ENCODE measurements around the gene CDK5.
"Not testable (repeated sequence)": the region's sequence is repeated elsewhere in the genome, so short reads cannot be mapped to it uniquely, and the experiment has no call there.

Gene CDK5

DNA sequence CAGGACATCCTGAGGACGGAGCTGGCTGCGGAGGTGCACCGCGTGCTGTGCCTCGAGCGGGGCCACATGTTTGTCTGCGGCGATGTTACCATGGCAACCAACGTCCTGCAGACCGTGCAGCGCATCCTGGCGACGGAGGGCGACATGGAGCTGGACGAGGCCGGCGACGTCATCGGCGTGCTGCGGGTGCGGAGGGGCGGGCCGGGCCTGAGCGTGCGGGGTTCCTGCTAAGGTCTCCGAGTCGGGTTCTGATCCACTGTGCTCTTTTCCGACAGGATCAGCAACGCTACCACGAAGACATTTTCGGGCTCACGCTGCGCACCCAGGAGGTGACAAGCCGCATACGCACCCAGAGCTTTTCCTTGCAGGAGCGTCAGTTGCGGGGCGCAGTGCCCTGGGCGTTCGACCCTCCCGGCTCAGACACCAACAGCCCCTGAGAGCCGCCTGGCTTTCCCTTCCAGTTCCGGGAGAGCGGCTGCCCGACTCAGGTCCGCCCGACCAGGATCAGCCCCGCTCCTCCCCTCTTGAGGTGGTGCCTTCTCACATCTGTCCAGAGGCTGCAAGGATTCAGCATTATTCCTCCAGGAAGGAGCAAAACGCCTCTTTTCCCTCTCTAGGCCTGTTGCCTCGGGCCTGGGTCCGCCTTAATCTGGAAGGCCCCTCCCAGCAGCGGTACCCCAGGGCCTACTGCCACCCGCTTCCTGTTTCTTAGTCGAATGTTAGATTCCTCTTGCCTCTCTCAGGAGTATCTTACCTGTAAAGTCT lies 43.8 kb downstream of the CDK5 start:
- DNase-seq (ENCODE audit: low read depth) = peak; percentile 69

DNA sequence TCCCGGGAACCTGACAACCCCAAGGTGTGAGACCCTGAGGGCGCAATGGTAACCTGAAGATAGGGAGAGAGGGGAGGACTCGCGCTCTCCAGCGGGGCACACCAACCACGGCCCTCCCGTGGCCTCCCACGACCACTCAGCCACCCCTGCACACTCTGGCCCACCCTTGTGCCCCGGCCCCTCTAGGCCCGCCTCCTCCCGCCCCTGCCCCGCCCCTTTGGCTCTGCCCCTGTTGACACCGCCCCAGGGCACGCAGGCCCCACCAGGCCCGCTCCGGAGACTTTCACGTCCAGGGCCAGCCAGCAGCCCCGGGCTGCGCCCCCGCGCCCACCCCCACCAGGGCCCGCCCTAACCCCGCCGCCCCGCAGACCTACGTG lies 44.4 kb downstream of the CDK5 start:
- DNase-seq (ENCODE audit: low read depth) = no peak

DNA sequence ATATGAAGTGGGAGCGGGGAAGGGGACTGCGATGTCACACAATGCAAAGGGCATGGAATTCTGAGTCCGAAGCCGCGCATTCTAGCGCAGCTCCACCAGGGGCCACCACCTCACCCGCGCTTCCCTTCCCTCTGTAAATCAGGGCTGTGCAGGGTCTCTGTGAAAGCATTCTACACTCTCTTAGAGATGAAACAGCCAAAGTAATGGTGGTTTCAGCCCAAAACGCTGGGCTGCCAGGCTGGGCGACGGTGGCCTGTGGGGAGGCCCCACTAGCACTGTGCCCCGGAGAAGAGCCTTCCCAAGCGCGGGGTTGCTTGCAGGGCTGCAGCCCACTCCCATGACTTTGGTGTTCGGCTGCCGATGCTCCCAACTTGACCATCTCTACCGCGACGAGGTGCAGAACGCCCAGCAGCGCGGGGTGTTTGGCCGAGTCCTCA lies 44.8 kb downstream of the CDK5 start:
- no peak for DNase-seq (ENCODE audit: low read depth)

DNA sequence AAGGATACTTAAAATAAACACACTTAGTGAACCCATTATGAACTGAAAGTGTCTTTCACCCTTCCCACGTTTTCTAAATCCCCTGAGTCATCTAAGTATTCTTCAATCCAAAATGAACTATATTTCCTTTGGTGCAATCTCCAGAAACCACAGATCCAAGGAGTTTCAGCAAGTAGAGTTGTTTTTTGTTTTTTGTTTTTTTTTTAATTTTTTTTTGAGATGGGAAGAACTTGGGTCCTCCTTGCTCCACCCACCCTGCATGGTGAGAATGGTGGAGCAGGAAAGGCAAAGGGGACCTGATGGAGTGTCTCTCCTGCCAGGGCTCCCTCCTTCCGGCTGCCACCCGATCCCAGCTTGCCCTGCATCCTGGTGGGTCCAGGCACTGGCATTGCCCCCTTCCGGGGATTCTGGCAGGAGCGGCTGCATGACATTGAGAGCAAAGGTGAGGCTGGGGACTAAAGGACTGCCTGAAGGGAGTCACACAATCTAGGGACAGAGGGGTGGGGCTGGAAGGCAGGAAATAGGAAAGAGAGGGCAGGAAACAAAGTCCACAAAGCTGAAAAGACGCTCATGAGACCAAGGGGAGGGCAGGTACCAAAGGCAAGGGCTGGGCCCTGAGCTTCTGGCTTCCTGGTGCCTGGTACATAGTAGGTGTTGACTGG lies 45.5 kb downstream of the CDK5 start:
- DNase-seq (ENCODE audit: low read depth) = no peak

DNA sequence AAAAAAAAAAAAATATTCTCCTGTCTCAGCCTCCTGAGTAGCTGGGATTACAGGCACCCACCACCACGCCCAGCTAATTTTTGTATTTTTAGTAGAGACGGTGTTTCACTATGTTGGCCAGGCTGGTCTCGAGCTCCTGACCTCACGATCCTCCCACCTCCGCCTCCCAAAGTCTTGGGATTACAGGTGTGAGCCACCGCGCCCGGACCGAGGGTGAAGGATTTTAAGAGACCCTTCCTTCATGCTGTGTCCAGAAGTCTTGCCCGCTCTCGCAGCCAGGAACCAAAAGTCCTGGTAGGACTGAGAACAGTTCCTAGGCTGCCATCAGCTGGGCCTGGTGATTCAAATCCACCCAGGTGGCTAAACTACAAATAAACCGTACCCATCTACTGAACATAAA lies 46.1 kb downstream of the CDK5 start:
- DNase-seq (ENCODE audit: low read depth) = not testable (repeated sequence)

DNA sequence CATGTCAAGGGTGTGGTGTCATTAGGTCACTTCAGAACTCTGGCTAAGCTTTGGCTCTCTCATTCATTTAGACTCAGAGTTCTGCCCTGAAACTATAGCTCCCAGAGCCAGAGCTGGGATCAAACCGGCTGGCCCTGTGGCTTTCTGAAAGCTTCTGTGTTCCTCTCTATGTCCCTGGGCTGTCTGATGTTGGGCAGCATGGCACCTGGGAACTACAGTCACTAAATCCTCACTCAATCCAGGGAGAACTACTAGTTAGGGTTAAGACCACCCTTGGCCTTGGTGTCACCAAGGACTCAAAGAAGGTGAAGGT lies 46.6 kb downstream of the CDK5 start:
- no peak for DNase-seq (ENCODE audit: low read depth)

DNA sequence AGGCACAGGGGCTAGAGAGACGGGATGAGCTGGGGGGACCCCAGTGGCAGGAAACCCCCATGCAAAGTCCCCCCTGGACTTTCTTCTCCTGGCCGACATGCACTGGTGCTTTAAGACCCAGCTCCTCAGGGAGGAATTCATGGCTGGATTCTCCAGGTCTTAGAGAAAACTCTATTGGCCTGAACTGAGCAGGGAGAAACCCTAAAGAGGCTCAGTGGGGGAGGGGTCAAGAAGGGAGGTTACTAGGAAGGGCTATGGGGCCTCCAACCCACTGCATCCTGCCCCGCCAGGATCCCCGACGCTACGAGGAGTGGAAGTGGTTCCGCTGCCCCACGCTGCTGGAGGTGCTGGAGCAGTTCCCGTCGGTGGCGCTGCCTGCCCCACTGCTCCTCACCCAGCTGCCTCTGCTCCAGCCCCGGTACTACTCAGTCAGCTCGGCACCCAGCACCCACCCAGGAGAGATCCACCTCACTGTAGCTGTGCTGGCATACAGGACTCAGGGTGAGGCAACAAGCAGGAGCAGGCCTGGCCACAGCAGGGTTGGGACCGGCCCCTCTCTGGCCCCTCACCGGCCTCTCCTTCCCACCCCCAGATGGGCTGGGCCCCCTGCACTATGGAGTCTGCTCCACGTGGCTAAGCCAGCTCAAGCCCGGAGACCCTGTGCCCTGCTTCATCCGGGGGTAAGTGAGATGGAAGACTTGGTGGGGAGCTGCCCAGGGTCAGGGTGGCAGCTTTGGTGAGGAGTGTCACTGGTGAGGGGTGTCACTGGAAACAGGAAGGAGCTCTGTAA lies 47.2 kb downstream of the CDK5 start:
- DNase-seq (ENCODE audit: low read depth) = no peak

DNA sequence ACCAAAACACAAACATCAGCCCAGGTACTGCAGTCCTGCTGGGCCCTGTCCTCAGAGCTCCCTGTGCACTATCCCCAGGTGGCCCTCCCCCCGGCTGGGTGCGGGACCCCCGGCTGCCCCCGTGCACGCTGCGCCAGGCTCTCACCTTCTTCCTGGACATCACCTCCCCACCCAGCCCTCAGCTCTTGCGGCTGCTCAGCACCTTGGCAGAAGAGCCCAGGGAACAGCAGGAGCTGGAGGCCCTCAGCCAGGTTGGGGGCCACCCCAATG lies 47.7 kb downstream of the CDK5 start:
- no peak for DNase-seq (ENCODE audit: low read depth)

DNA sequence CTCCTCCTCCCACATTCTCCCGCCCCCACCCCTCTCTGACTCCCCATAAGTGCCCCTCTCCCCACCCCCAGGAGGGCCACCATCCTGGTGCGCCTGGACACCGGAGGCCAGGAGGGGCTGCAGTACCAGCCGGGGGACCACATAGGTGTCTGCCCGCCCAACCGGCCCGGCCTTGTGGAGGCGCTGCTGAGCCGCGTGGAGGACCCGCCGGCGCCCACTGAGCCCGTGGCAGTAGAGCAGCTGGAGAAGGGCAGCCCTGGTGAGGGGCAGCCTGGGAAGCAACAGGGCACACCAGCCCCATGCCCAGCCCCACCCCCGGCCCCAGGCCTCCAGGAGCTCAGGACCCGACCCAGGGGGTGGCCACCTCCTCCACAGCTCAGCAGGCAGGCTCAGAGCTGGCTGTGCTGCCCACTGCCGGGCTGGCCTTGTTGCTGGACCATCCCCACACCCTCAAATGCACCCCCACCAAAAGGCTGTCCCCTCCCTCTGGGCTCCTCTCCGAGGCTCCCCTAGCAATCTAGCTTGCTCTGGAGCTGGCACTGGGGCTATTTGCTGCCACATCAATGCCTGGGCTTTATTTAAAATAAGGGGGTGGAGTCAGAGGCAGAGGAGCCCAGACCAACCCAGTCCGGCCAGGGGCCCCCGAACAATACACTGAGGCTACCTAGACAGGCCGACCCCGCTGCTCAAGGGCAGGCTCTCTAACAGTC lies 48.2 kb downstream of the CDK5 start:
- DNase-seq (ENCODE audit: low read depth) = no peak

DNA sequence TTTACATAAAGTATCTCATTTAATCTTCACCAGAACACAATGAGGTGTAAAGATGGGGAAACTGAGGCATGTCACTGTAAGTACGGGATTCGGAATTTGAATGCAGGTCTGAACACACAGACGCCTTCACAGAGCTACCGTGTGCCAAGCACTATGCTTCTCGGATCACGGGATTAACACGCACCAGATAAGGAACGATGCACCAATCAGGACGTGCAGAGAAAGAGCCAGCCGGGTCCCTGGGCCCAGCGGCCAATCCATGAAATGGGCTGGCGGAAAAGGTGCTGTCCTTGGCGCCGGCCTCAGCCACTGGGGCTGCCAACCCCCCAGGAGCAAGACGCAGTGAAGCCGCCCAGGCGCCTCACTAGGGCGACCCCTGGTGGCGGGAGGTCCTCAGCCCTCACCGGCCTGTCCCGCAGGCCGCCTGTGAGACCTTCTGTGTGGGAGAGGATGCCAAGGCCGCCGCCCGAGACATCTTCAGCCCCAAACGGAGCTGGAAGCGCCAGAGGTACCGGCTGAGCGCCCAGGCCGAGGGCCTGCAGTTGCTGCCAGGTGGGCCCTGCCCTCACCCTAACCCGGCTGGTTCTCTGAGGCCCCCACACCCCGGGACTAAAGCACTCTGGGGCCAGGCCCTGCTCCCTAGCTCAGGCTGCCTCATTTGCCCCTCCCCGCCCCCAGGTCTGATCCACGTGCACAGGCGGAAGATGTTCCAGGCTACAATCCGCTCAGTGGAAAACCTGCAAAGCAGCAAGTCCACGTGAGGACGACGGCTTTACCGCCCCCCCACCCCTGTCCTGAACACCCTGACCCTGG lies 49.0 kb downstream of the CDK5 start:
- DNase-seq (ENCODE audit: low read depth) = peak; percentile 75

DNA sequence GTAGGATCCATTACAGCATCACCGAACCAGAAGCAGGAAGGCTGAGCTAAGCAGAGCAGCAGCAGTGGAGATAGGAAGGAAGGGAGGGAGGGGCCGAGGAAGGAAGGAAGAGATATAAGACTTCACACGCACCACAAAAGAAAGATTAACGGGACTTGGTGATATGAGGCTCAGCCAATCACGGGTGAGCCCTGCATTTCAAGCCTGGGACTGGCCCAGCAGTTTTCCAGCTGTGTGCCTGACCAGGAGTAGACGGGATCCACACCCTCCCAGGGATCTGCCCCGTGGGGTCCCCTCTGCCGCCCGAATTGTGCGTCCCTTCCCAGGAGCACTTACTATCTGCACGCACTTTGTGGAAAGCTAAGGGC lies 49.6 kb downstream of the CDK5 start:
- no peak for DNase-seq (ENCODE audit: low read depth)

DNA sequence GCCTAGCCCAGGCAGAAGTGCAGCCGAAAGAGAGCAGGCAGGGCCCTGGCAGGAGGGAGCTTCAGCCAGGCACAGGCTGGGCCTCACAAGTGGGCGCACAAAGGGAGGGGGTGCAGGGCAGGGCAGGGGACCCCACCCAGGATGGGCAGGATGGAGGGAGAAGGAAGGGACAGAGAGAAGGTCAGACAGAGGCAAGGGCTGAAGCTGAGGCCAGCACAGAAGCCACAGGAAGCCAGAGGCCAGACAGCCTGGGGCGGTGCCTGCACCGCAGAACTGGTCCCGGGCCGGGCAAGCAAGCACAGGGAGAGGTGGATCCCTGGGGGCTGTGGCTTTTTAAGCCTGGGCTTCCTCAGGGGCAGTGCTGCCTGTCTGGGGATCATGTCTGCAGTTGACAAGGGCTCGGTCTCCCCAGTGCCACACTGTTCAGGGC lies 50.2 kb downstream of the CDK5 start:
- DNase-seq (ENCODE audit: low read depth) = no peak

DNA sequence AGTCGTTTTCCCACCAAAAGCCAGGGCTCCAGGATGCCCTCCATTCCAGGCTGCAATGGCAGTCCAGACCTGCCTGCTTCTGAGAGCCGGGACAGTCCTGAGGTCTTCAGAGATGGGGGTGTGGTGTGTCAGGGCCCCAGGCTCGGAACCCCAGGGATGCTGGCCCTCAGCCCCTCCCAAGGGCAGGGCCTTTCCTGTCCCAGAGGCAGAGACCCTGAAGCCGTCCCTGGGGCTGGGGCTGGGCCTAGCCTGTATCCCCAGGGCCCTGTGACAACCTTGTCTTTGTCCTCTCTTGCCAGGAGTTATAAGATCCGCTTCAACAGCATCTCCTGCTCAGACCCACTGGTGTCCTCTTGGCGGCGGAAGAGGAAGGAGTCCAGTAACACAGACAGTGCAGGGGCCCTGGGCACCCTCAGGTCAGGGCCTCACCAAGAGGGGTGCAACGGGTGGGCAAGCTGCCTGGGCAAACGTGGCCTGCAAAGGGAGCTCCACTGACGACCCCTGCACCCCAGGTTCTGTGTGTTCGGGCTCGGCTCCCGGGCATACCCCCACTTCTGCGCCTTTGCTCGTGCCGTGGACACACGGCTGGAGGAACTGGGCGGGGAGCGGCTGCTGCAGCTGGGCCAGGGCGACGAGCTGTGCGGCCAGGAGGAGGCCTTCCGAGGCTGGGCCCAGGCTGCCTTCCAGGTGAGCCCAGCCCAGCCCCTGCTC lies 51.0 kb downstream of the CDK5 start:
- DNase-seq (ENCODE audit: low read depth) = no peak

DNA sequence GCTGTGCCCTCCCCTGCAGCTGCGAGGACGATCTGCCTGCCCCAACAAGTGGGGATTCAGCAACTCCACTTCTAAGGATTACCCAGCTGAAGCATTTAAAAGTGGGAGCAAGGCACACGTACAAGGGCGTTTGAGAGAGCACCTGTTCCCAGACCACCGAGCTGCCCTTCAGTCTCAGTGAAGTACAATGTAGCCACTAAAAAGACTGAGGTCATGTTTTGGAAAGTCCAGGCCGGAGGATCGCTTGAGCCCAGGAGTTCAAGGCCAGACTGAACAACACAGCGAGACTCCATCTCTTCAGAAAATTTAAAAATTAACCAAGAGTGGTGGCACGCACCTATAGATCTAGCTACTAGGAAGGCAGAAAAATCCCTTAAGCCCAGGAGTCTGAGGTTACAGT lies 52.1 kb downstream of the CDK5 start:
- DNase-seq (ENCODE audit: low read depth) = no peak

All from stimulated activated CD8-positive, alpha-beta memory T cell treated with anti-CD3 and anti-CD28 coated beads, Interleukin-4, amount 100 ng/mL, for 24 hours (primary cell).